Measurements from ENCODE around the gene CCDC167.

DNA sequence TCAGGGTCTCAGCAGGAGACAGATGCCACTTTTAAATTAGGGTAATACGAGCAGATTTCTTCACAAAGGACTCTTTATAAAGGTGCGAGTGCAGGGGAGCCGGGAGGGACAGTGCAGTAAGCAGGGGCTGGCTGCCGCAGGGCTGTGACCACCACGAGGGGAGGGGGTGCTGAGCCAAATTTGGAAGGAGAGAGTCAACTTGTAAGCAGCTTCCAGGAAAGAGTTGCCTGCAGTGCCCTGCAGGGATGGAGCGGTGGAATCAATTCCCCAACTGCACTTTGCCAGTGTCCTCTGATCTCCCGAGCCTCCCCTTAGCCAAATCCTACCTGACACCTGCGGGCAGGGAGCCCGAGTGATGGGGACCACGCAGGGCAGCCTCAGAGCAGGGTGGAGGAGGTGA, 13.9 kb upstream of the CCDC167 start:
- TF ChIP-seq, protein P1, sequence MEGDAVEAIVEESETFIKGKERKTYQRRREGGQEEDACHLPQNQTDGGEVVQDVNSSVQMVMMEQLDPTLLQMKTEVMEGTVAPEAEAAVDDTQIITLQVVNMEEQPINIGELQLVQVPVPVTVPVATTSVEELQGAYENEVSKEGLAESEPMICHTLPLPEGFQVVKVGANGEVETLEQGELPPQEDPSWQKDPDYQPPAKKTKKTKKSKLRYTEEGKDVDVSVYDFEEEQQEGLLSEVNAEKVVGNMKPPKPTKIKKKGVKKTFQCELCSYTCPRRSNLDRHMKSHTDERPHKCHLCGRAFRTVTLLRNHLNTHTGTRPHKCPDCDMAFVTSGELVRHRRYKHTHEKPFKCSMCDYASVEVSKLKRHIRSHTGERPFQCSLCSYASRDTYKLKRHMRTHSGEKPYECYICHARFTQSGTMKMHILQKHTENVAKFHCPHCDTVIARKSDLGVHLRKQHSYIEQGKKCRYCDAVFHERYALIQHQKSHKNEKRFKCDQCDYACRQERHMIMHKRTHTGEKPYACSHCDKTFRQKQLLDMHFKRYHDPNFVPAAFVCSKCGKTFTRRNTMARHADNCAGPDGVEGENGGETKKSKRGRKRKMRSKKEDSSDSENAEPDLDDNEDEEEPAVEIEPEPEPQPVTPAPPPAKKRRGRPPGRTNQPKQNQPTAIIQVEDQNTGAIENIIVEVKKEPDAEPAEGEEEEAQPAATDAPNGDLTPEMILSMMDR (IDR thresholded peaks at IDR 0.05) = no peak
- TF ChIP-seq ZFX (IDR thresholded peaks at IDR 0.05; ENCODE audit: borderline replicate concordance) = no peak
